H9 (cell line): ENCODE results near the gene CDH5. TPM values are rescaled to one million over a fixed set of nuclear protein-coding genes. Genes with fewer than 3 reads are reported as not detected.

Source experiments
- DNase-seq: peaks from one replicate; pipeline ENCODE4 v3.0.0-alpha.2; 2017
- H2AFZ ChIP-seq: one replicate; pipeline ENCODE4 v1.6.1; 2013; ENCODE audit warnings: mild to moderate bottlenecking, low read length, control low read depth, moderate library complexity
- H2AK5ac ChIP-seq: 2 replicates; pipeline ENCODE4 v1.6.1; 2013; ENCODE audit warnings: low read length, control low read depth, mixed read lengths; ENCODE audit not compliant: insufficient read length
- H2BK120ac ChIP-seq: one replicate; pipeline ENCODE4 v1.6.1; 2013; ENCODE audit warnings: low read depth, mild to moderate bottlenecking, low read length, control low read depth, inconsistent platforms; ENCODE audit not compliant: poor library complexity, severe bottlenecking
- H2BK12ac ChIP-seq: 2 replicates; pipeline ENCODE4 v1.6.1; 2013; ENCODE audit warnings: low read length, control low read depth, mixed read lengths, low read depth; ENCODE audit not compliant: insufficient read length
- H2BK15ac ChIP-seq: 2 replicates; pipeline ENCODE4 v1.6.1; 2013; ENCODE audit warnings: low read depth, low read length, control low read depth
- H2BK20ac ChIP-seq: one replicate; pipeline ENCODE4 v1.6.1; 2013; ENCODE audit warnings: low read depth, mild to moderate bottlenecking, low read length, control low read depth, inconsistent platforms; ENCODE audit not compliant: poor library complexity, severe bottlenecking
- H2BK5ac ChIP-seq: 2 replicates; pipeline ENCODE4 v1.6.1; 2013; ENCODE audit warnings: low read length, control low read depth, mixed read lengths; ENCODE audit not compliant: insufficient read length
- H3K14ac ChIP-seq: 2 replicates; pipeline ENCODE4 v1.6.1; 2013; ENCODE audit warnings: low read length, control low read depth; ENCODE audit not compliant: insufficient read depth
- H3K18ac ChIP-seq: 2 replicates; pipeline ENCODE4 v1.6.1; 2013; ENCODE audit warnings: low read depth, mild to moderate bottlenecking, mixed read lengths, low read length, control low read depth; ENCODE audit not compliant: insufficient read length
- H3K23ac ChIP-seq: 2 replicates; pipeline ENCODE4 v1.6.1; 2013; ENCODE audit warnings: low read length, control low read depth, mixed read lengths, low read depth; ENCODE audit not compliant: insufficient read length
- H3K23me2 ChIP-seq: 2 replicates; pipeline ENCODE4 v1.6.1; 2013; ENCODE audit warnings: low read depth, mild to moderate bottlenecking, mixed read lengths, low read length, control low read depth; ENCODE audit not compliant: insufficient read length, poor library complexity, severe bottlenecking
- H3K27ac ChIP-seq: 2 replicates; pipeline ENCODE4 v1.5.1; 2013; ENCODE audit warnings: low read length, control low read depth, mixed read lengths, low read depth; ENCODE audit not compliant: insufficient read length
- H3K27me3 ChIP-seq: 2 replicates; pipeline ENCODE4 v1.6.1; 2013; ENCODE audit warnings: low read length, control low read depth, inconsistent platforms; ENCODE audit not compliant: insufficient read depth
- H3K4ac ChIP-seq: 2 replicates; pipeline ENCODE4 v1.6.1; 2013; ENCODE audit warnings: low read depth, mild to moderate bottlenecking, control low read depth, inconsistent platforms, low read length, moderate library complexity
- H3K4me1 ChIP-seq: 2 replicates; pipeline ENCODE4 v1.6.1; 2013; ENCODE audit warnings: low read length, control low read depth, inconsistent platforms; ENCODE audit not compliant: insufficient read depth
- H3K4me2 ChIP-seq: 2 replicates; pipeline ENCODE4 v1.6.1; 2013; ENCODE audit warnings: low read length, control low read depth, mixed read lengths; ENCODE audit not compliant: insufficient read length, insufficient read depth
- H3K56ac ChIP-seq: 2 replicates; pipeline ENCODE4 v1.6.1; 2013; ENCODE audit warnings: low read depth, mild to moderate bottlenecking, mixed read lengths, low read length, control low read depth; ENCODE audit not compliant: insufficient read length
- H3K79me1 ChIP-seq: 2 replicates; pipeline ENCODE4 v1.6.1; 2013; ENCODE audit warnings: low read depth, mild to moderate bottlenecking, moderate library complexity, low read length, control low read depth, inconsistent platforms; ENCODE audit not compliant: insufficient read depth, poor library complexity, severe bottlenecking
- H3K79me2 ChIP-seq: 2 replicates; pipeline ENCODE4 v1.6.1; 2013; ENCODE audit warnings: low read length, control low read depth, inconsistent platforms; ENCODE audit not compliant: insufficient read depth
- H3K9ac ChIP-seq: 2 replicates; pipeline ENCODE4 v1.6.1; 2013; ENCODE audit warnings: low read length, control low read depth, mixed read lengths; ENCODE audit not compliant: insufficient read length; ENCODE audit errors: extremely low read depth
- H3K9me3 ChIP-seq: one replicate; pipeline ENCODE4 v1.6.1; 2013; ENCODE audit warnings: low read depth, low read length, inconsistent platforms; ENCODE audit not compliant: control insufficient read depth
- H3T11ph ChIP-seq: one replicate; pipeline ENCODE4 v1.6.1; 2013; ENCODE audit warnings: mild to moderate bottlenecking, low read length, control low read depth, inconsistent platforms
- H4K20me1 ChIP-seq: one replicate; pipeline ENCODE4 v1.6.1; 2013; ENCODE audit not compliant: control insufficient read depth, insufficient read length, insufficient read depth
- H4K5ac ChIP-seq: 2 replicates; pipeline ENCODE4 v1.6.1; 2013; ENCODE audit warnings: low read depth, mild to moderate bottlenecking, mixed read lengths, low read length, control low read depth; ENCODE audit not compliant: insufficient read length
- H4K8ac ChIP-seq: replicated peaks from 2 replicates; pipeline ENCODE4 v1.6.1; 2013; ENCODE audit warnings: low read length, control low read depth, mixed read lengths, low read depth; ENCODE audit not compliant: insufficient read length
- H4K91ac ChIP-seq: 2 replicates; pipeline ENCODE4 v1.6.1; 2013; ENCODE audit warnings: low read depth, mild to moderate bottlenecking, moderate library complexity, mixed read lengths, low read length, control low read depth; ENCODE audit not compliant: insufficient read length
- H3K27ac Mint-ChIP-seq, 3 experiments: 2 replicates in 2 of 3; 3 replicates in 1 of 3; pipeline ENCODE4 v1.8.0; 2020 to 2021; ENCODE audit warnings: mixed read lengths in 3 of 3, mild to moderate bottlenecking in 1 of 3, moderate library complexity in 1 of 3
- H3K27me3 Mint-ChIP-seq: 2 replicates; pipeline ENCODE4 v1.8.0; 2021; ENCODE audit warnings: low read depth, mild to moderate bottlenecking, moderate library complexity, mixed read lengths
- H3K36me3 Mint-ChIP-seq, 3 experiments: 2 replicates in 2 of 3; 3 replicates in 1 of 3; pipeline ENCODE4 v1.8.0; 2020 to 2021; ENCODE audit warnings: low read depth in 3 of 3, mixed read lengths in 3 of 3; ENCODE audit not compliant: insufficient read depth in 1 of 3
- H3K4me1 Mint-ChIP-seq, 2 experiments: 2 replicates each; pipeline ENCODE4 v1.8.0; 2020; ENCODE audit warnings: mixed read lengths in 2 of 2
- H3K4me3 Mint-ChIP-seq, 2 experiments: 2 replicates in 1 of 2; 3 replicates in 1 of 2; pipeline ENCODE4 v1.8.0; 2020 to 2021; ENCODE audit warnings: mild to moderate bottlenecking in 2 of 2, mixed read lengths in 2 of 2, moderate library complexity in 1 of 2
- H3K9me3 Mint-ChIP-seq, 2 experiments: 2 replicates in 1 of 2; 3 replicates in 1 of 2; pipeline ENCODE4 v1.8.0; 2020; ENCODE audit warnings: mild to moderate bottlenecking in 2 of 2, mixed read lengths in 2 of 2, moderate library complexity in 1 of 2
- CTCF ChIP-seq: fragments of 200-600 bp; sonication (generic); conservative IDR thresholded peaks from 3 replicates; pipeline ENCODE4 v1.8.0; 2021; ENCODE audit warnings: antibody characterized with exemption, mild to moderate bottlenecking
- WGBS: extraction: QIAGEN DNeasy Blood & Tissue Kit; methylation state at CpG from one replicate; pipeline ENCODE4 v1.1.7; 2013; ENCODE audit warnings: missing lambda C conversion rate, low lambda C conversion rate, mixed read lengths; ENCODE audit not compliant: insufficient read length; ENCODE audit errors: extremely low coverage; 5-methylcytosine and 5-hydroxymethylcytosine counted together
- total RNA-seq: library from RNA; stranded (reverse); gene quantifications from 2 replicates; pipeline ENCODE4 v1.2.1, GENCODE V29; 2021

The CDH5 gene
- total RNA-seq, 1 experiment from 2014 or later, result 0.20 TPM

GRCh38 chr16:66440970-66441369 is 74.5 kb downstream of the CDH5 start:
- Mint-ChIP-seq H3K4me1 (peaks cover 9 to 18% of the 10 kb centered on the region in 2 experiments), H3K27me3 (peaks cover 30% of the 10 kb centered on the region)

More at GRCh38 chr16:66440970-66441369, 74.5 kb downstream of the CDH5 start:
- Mint-ChIP-seq H3K4me3 (no peak overlapping the region), H3K9me3 (no peaks in the 10 kb centered on the region), H3K36me3 (no peaks in the 10 kb centered on the region), H3K27ac (peak overlapping the region in 1 of 3 experiments; percentile 20; a peak in 1 of 7 replicates)
- Histone ChIP-seq H2BK20ac (no peak overlapping the region), H2BK120ac (no peak overlapping the region), H3K9me3 (no peaks in the 10 kb centered on the region), H3K27me3 (no peaks in the 10 kb centered on the region), H3K79me2 (no peaks in the 10 kb centered on the region), H2AK5ac (no peak overlapping the region), H2BK5ac (no peak overlapping the region), H3K4me1 (no peaks in the 10 kb centered on the region), H3K79me1 (no peaks in the 10 kb centered on the region), H3K4me2 (no peak overlapping the region), H4K20me1 (no peaks in the 10 kb centered on the region), H3K27ac (no peak overlapping the region), H3T11ph (no peak overlapping the region), H3K9ac (no peak overlapping the region), H2AFZ (no peak overlapping the region), H4K91ac (no peak overlapping the region), H3K23ac (no peak overlapping the region), H3K18ac (no peak overlapping the region), H4K5ac (no peak overlapping the region), H3K14ac (no peak overlapping the region), H2BK12ac (no peak overlapping the region), H3K23me2 (no peaks in the 10 kb centered on the region), H3K56ac (no peak overlapping the region), H4K8ac (no peak overlapping the region), H2BK15ac (no peak overlapping the region), H3K4ac (no peak overlapping the region)
- WGBS, result no CpG with 5 or more reads among the region's 11 CpGs
- DNase-seq, result no peak
- no peak for TF ChIP-seq CTCF
